ENCODE data around the gene YY1.

YY1 gene

GRCh38 chr14:100213956-100214769 is 24.8 kb upstream of the YY1 start:
- H3K9me3 ChIP-seq (ENCODE audit: insufficient read depth, low read depth, low read length) = no peaks in the 10 kb centered on the region
- H3K27me3 ChIP-seq (ENCODE audit: insufficient read depth, low read length) = no peaks in the 10 kb centered on the region
- peak overlapping the region; percentile 86 for H3K4me3 ChIP-seq (ENCODE audit: low read length)
- H3K9ac ChIP-seq (ENCODE audit: low read depth, low read length) = peak overlapping the region; percentile 96
- 3% methylated on average over 90 of the region's 90 CpGs for WGBS
- H3K4me1 ChIP-seq (ENCODE audit: insufficient read depth, low read length) = peaks cover 7% of the 10 kb centered on the region
- H3K36me3 ChIP-seq (ENCODE audit: insufficient read depth, low read length) = no peaks in the 10 kb centered on the region
- peak overlapping the region; percentile 92 for H3K27ac ChIP-seq (ENCODE audit: low read depth, low read length)

DNA sequence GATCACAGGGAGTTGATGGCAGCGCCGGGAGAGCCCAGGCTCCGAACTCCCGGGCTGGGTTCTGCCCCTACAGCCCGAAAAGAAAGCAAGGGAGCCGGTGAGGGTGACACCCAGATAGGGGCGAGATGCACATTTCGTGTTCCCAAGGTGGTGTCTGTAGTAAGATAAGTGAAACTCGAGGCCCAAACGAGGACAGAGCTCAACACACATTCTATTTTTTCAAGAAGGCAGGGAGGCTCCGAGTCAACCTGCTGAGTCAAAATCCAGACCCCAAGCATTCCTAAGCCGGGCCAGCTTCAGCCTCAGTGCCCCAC is 24.2 kb upstream of the YY1 start:
- peaks cover 7% of the 10 kb centered on the region for H3K4me1 ChIP-seq (ENCODE audit: insufficient read depth, low read length)
- 33% methylated on average over 12 of the region's 12 CpGs for WGBS
- peak overlapping the region; percentile 30 for H3K4me3 ChIP-seq (ENCODE audit: low read length)
- no peaks in the 10 kb centered on the region for H3K36me3 ChIP-seq (ENCODE audit: insufficient read depth, low read length)
- no peaks in the 10 kb centered on the region for H3K27me3 ChIP-seq (ENCODE audit: insufficient read depth, low read length)
- H3K27ac ChIP-seq (ENCODE audit: low read depth, low read length) = peak overlapping the region; percentile 46; the same call in 1 of the 2 replicates
- peak overlapping the region; percentile 24; the same call in 1 of the 2 replicates for H3K9ac ChIP-seq (ENCODE audit: low read depth, low read length)
- no peaks in the 10 kb centered on the region for H3K9me3 ChIP-seq (ENCODE audit: insufficient read depth, low read depth, low read length)

- no peaks in the 10 kb centered on the region for H3K36me3 ChIP-seq (ENCODE audit: insufficient read depth, low read length)
- no peaks in the 10 kb centered on the region for H3K27me3 ChIP-seq (ENCODE audit: insufficient read depth, low read length)
- H3K4me1 ChIP-seq (ENCODE audit: insufficient read depth, low read length) = peaks cover 7% of the 10 kb centered on the region
- no peak overlapping the region for H3K9ac ChIP-seq (ENCODE audit: low read depth, low read length)
- no peaks in the 10 kb centered on the region for H3K9me3 ChIP-seq (ENCODE audit: insufficient read depth, low read depth, low read length)
- no peak overlapping the region for H3K4me3 ChIP-seq (ENCODE audit: low read length)
- no peak overlapping the region for H3K27ac ChIP-seq (ENCODE audit: low read depth, low read length)
- 92% methylated on average over 12 of the region's 12 CpGs for WGBS
Measured at GRCh38 chr14:100215330-100215885, 23.5 kb upstream of the YY1 start.

GRCh38 chr14:100219126-100219785 is 19.7 kb upstream of the YY1 start:
- Histone ChIP-seq H3K9me3 (ENCODE audit: insufficient read depth, low read depth, low read length) (no peaks in the 10 kb centered on the region), H3K27me3 (ENCODE audit: insufficient read depth, low read length) (no peaks in the 10 kb centered on the region), H3K4me1 (ENCODE audit: insufficient read depth, low read length) (peaks cover 38% of the 10 kb centered on the region), H3K9ac (ENCODE audit: low read depth, low read length) (no peak overlapping the region), H3K36me3 (ENCODE audit: insufficient read depth, low read length) (no peaks in the 10 kb centered on the region), H3K27ac (ENCODE audit: low read depth, low read length) (no peak overlapping the region), H3K4me3 (ENCODE audit: low read length) (no peak overlapping the region)
- 96% methylated on average over 4 of the region's 4 CpGs for WGBS

DNA sequence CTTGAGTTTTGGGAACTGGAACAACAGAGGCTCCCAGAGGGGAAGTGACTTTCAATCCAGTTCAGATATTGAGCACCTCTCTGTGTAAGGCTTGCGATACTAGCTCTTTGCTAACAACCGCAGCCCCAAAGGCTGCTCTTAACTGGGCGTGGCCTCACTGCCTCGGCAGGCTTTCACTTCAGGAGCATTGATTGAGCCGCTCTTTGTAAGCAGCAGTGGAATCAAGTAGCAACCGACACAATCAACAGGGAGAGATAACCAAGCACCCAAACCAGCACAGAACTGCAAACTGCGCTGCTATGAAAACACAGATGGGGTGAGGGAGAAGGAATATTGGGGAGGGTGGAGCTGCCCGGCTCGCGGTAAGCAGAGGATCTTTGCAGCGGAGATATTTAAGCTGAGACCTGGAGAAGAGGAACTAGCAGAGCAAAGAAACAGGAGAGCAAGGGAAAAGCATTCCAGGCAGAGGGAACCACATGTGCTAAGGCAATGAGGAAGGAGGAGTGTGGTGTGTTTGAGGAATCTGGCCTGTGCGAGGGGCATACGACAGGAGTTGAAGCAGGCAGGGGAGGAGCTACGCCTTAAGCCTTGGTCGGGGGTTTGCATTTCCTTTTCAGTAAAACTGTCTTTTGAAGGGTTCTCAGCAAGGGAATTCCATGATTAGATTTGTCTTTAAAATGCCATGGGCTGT is 17.3 kb upstream of the YY1 start:
- H3K27me3 ChIP-seq (ENCODE audit: insufficient read depth, low read length) = no peaks in the 10 kb centered on the region
- no peaks in the 10 kb centered on the region for H3K9me3 ChIP-seq (ENCODE audit: insufficient read depth, low read depth, low read length)
- H3K9ac ChIP-seq (ENCODE audit: low read depth, low read length) = peak overlapping the region; percentile 73
- peaks cover 35% of the 10 kb centered on the region for H3K4me1 ChIP-seq (ENCODE audit: insufficient read depth, low read length)
- H3K4me3 ChIP-seq (ENCODE audit: low read length) = peak overlapping the region; percentile 56
- WGBS = 8% methylated on average over 15 of the region's 15 CpGs
- H3K36me3 ChIP-seq (ENCODE audit: insufficient read depth, low read length) = no peaks in the 10 kb centered on the region
- H3K27ac ChIP-seq (ENCODE audit: low read depth, low read length) = peak overlapping the region; percentile 91

- peaks cover 35% of the 10 kb centered on the region for H3K4me1 ChIP-seq (ENCODE audit: insufficient read depth, low read length)
- 0 out of 2 replicates have a peak, but pooled peaks cover 3% of the 10 kb centered on the region for H3K36me3 ChIP-seq (ENCODE audit: insufficient read depth, low read length)
- H3K4me3 ChIP-seq (ENCODE audit: low read length) = peak overlapping the region; percentile 56
- 40% methylated on average over 14 of the region's 14 CpGs for WGBS
- H3K27me3 ChIP-seq (ENCODE audit: insufficient read depth, low read length) = no peaks in the 10 kb centered on the region
- peak overlapping the region; percentile 41 for H3K9ac ChIP-seq (ENCODE audit: low read depth, low read length)
- H3K27ac ChIP-seq (ENCODE audit: low read depth, low read length) = peak overlapping the region; percentile 91
- no peaks in the 10 kb centered on the region for H3K9me3 ChIP-seq (ENCODE audit: insufficient read depth, low read depth, low read length)
Measured at GRCh38 chr14:100222224-100223093, 16.5 kb upstream of the YY1 start.

DNA sequence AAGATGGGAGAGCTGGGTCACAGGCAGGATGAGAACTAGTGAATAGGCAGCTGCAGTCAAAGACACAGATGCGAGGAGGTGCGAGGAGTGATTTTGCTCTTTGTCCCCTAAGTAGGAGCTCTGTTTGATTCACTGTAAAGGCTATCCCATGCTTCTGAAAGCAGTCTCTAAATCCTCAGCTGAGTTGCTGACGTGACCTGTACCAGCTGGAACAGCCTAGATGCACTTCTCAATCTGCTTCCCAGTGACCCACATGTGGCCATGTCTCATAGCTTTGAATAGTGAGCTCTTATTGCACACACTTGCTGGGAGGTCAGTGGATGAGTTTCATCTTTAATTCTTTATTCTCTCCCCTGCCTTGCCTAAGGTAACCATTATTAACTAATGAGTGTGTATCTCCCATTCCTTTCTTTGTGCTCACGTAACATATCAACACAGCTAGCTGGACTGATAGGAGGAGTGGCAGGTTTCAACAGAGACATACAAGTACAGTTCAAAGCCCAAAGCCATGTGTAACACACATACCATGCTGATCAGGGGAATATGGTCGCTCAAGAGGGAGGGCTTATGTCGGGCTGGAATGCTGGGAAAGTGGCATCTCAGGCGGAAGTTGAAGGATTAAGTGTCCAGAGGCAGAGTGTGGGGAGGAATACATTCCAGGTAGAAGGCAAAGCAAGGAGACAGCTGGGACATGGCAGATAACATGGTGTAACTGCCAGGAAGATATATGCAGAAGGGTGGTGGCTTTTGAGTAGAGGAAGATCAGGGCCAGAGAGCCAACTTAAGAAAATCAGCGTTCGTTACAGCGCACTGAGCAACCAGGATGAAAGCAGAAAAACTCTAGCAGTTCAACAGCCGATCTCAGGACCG is 15.4 kb upstream of the YY1 start:
- 85% methylated on average over 12 of the region's 12 CpGs for WGBS
- Histone ChIP-seq H3K36me3 (ENCODE audit: insufficient read depth, low read length) (peaks cover 6% of the 10 kb centered on the region; the same call in 1 of the 2 replicates), H3K27ac (ENCODE audit: low read depth, low read length) (peak overlapping the region; percentile 91), H3K4me1 (ENCODE audit: insufficient read depth, low read length) (peaks cover 35% of the 10 kb centered on the region), H3K9me3 (ENCODE audit: insufficient read depth, low read depth, low read length) (no peaks in the 10 kb centered on the region), H3K9ac (ENCODE audit: low read depth, low read length) (no peak overlapping the region), H3K27me3 (ENCODE audit: insufficient read depth, low read length) (no peaks in the 10 kb centered on the region), H3K4me3 (ENCODE audit: low read length) (no peak overlapping the region)

DNA sequence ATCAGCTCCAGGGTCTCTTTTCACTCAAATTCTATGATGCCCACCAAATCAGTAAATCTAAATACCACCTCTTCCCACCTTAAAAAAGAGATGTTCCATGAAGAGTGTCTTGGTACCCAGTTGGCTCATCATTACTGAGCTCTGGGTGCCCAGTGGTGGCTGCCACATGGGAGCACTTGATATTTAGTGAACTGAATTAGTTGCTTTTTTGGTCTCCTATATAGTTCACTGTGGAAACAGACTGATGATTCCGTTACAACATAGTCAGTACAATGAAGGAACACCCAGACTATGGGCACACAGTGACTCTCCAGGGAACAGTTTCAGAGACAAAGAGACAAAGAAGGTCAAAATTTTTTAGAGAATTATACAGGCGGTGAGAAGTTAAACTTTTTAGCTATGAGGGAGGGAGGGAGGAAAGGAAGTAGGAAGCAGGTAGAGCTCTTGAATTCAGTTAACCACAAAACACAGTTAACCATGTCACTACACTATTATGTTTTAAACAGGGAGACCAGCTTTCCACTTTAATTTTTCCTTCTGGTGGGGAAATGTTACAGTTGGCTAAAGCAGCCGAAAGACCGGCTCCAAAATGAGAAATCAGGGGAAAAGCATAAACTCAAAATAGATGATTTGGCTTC is 14.6 kb upstream of the YY1 start:
- Histone ChIP-seq H3K27ac (ENCODE audit: low read depth, low read length) (no peak overlapping the region), H3K4me3 (ENCODE audit: low read length) (no peak overlapping the region), H3K9ac (ENCODE audit: low read depth, low read length) (no peak overlapping the region; the same call in 1 of the 2 replicates), H3K27me3 (ENCODE audit: insufficient read depth, low read length) (no peaks in the 10 kb centered on the region), H3K4me1 (ENCODE audit: insufficient read depth, low read length) (peaks cover 35% of the 10 kb centered on the region), H3K36me3 (ENCODE audit: insufficient read depth, low read length) (peaks cover 12% of the 10 kb centered on the region; the same call in 1 of the 2 replicates), H3K9me3 (ENCODE audit: insufficient read depth, low read depth, low read length) (no peaks in the 10 kb centered on the region)
- WGBS = 94% methylated on average over 4 of the region's 4 CpGs

DNA sequence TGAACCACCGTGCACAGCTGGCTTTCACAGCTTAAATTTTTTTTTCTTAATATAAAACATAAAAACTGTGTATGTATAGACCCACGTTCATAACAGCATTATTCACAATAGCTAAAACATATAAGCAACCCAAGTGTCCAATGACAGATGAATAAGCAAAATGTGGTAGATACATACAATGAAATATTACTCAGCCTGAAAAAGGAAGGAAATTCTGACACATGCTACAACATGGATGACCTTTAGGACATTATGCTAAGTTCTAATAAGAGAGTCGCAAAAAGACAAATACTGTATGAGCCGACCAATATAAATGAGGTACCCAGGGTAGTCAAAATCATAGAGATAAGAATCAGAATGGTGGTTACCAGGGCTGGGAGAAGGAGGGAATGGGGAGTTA is 13.8 kb upstream of the YY1 start:
- Histone ChIP-seq H3K9ac (ENCODE audit: low read depth, low read length) (no peak overlapping the region), H3K9me3 (ENCODE audit: insufficient read depth, low read depth, low read length) (no peaks in the 10 kb centered on the region), H3K36me3 (ENCODE audit: insufficient read depth, low read length) (peaks cover 17% of the 10 kb centered on the region; the same call in 1 of the 2 replicates), H3K4me3 (ENCODE audit: low read length) (no peak overlapping the region), H3K4me1 (ENCODE audit: insufficient read depth, low read length) (peaks cover 35% of the 10 kb centered on the region), H3K27me3 (ENCODE audit: insufficient read depth, low read length) (no peaks in the 10 kb centered on the region), H3K27ac (ENCODE audit: low read depth, low read length) (no peak overlapping the region)
- WGBS = 98% methylated on average over 2 of the region's 4 CpGs

All from HUES64 (cell line).